ENCODE measurements around the gene MYLK. TPM values are rescaled to one million over a fixed set of nuclear protein-coding genes. Genes with fewer than 3 reads are reported as not detected.

MYLK gene
- total and polyA plus RNA-seq, 9 donors, result 50.2 to 645 (median 205) TPM

DNA sequence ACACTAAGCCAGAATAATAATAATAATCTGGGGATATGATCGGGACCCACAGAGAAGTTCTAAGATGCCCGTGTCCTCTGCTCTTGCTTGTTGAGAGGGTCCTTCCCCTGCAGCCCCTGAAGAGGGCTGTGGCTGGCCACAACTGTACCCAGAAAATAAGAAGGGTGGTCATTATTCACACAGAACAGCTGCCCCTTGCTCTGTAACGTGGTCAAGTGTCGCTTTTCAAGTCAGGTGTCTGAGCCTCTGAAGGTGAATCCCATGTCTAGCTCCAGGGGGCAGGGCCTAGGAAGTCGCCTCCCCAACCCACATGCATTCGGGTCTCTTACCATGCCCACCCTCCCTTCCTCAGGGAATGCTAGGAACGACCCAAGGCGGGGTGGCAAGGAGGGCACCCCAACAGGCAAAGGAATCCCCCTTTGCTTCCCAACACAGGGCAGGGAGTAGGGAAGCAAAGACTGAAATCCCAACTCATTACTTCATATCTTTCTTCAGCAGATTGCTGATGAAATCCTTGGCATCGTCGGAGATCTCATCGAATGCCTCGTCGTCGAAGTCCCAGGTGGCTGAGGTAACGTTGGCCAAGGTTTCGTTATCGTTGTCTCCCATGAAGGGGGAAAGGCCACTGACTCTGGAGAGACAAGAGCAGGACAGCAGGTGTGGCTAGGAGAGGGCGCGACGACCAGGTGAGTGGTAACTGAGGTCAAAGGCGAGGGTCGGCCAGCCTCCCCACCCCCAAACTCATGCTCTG lies 255.0 kb downstream of the MYLK start:
- TF ChIP-seq, protein P1, sequence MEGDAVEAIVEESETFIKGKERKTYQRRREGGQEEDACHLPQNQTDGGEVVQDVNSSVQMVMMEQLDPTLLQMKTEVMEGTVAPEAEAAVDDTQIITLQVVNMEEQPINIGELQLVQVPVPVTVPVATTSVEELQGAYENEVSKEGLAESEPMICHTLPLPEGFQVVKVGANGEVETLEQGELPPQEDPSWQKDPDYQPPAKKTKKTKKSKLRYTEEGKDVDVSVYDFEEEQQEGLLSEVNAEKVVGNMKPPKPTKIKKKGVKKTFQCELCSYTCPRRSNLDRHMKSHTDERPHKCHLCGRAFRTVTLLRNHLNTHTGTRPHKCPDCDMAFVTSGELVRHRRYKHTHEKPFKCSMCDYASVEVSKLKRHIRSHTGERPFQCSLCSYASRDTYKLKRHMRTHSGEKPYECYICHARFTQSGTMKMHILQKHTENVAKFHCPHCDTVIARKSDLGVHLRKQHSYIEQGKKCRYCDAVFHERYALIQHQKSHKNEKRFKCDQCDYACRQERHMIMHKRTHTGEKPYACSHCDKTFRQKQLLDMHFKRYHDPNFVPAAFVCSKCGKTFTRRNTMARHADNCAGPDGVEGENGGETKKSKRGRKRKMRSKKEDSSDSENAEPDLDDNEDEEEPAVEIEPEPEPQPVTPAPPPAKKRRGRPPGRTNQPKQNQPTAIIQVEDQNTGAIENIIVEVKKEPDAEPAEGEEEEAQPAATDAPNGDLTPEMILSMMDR (IDR thresholded peaks at IDR 0.05), result no peak
- TF ChIP-seq EP300 (IDR thresholded peaks at IDR 0.05), result no peak
- TF ChIP-seq POLR2A (IDR thresholded peaks at IDR 0.05), result no peak
- no peaks in the 10 kb centered on the region for H3K27me3 ChIP-seq
- no peak for DNase-seq
- no peak overlapping the region for H3K4me3 ChIP-seq
- H3K4me1 ChIP-seq (ENCODE audit: insufficient read depth), result peaks cover 5% of the 10 kb centered on the region
- no peaks in the 10 kb centered on the region for H3K36me3 ChIP-seq
- 93 to 95% (median 94%) methylated on average over 22 of the region's 22 CpGs for WGBS, 3 donors
- no peak overlapping the region for H3K27ac ChIP-seq
- intact Hi-C loops (cut with DNase I), result no loop called here
- no peaks in the 10 kb centered on the region for H3K9me3 ChIP-seq

DNA sequence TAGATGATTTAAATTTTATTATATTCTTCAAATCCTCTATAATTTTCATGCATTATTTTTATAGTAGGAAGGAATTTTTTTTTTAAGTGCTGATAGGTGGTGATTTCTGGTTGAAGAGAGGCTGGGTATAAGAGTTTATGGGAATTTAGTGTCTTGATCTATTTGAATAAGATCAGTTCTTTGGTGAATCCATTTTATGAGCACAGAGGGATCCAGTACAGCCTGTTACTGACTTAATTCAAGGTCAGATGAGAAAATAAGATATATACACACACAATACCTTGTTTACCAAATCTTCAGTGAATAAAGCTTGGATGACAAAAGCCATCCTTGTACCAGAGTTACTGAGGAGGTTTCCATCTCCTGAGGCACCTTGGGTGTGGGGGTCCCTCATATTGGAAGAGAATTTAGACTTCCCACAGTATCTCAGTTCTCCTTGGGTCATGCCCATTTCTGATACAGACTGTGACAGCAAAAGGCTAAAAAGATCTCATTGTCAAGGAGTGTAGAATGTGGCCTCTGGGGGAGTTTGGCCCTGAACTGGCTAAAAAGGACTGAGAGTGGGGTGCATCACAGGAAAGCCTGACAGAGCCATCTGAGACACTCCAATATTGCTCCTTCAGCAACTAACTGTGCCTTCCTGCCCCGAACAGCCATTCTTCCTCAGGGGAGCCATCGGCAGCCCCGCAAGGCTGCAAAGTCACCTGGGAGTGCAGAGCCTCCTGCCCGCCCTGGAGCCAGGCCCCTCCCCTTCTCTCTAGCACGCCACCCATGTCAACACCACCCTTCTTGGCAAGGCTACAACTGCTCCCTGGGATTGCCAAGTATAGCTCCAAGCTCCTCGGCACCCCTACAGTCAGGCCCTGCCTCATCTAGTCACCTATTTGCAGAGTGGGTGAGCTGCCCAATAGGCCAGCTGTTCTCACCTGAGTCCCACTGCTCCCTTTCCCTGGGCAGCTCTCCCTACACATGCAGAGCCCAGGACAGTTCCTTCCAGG lies 256.2 kb downstream of the MYLK start:
- Histone ChIP-seq H3K27ac (no peak overlapping the region), H3K4me3 (no peak overlapping the region), H3K27me3 (no peaks in the 10 kb centered on the region), H3K9me3 (no peaks in the 10 kb centered on the region), H3K4me1 (ENCODE audit: insufficient read depth) (peaks cover 2% of the 10 kb centered on the region), H3K36me3 (no peaks in the 10 kb centered on the region)
- intact Hi-C loops (cut with DNase I), result no loop called here
- peak in 1 of 5 donors; percentile 45 for DNase-seq
- WGBS, 3 donors, result 76 to 88% (median 84%) methylated on average over 6 of the region's 6 CpGs
- no peak for TF ChIP-seq EP300 (IDR thresholded peaks at IDR 0.05)
- TF ChIP-seq POLR2A (IDR thresholded peaks at IDR 0.05), result no peak
- TF ChIP-seq, protein P1 (IDR thresholded peaks at IDR 0.05), result no peak

DNA sequence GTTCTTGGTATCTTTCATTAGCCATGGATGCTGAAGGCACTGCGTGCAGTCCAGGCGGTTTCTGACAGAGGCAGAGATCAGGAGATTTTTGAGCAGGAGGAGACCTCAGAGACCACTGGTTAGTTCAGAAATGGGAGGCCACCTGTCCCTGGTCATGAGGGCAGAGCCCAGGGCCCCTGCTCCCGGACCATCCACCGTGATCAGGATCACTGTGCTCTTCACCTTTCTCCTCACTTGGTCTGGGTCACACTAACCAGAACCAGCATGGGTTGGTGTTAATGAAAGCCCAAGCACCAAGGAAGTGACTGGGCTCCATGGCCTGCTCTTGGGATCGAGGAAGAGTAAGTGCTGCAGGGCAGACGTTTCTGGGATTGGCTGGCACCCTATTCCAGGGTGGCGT lies 257.3 kb downstream of the MYLK start:
- H3K4me1 ChIP-seq (ENCODE audit: insufficient read depth), result no peaks in the 10 kb centered on the region
- H3K27ac ChIP-seq, result no peak overlapping the region
- intact Hi-C loops (cut with DNase I), result no loop called here

GRCh38 chr3:123624302-123624701 lies 259.8 kb downstream of the MYLK start:
- Histone ChIP-seq H3K4me3 (no peak overlapping the region), H3K27ac (no peak overlapping the region), H3K27me3 (no peaks in the 10 kb centered on the region), H3K4me1 (ENCODE audit: insufficient read depth) (peaks cover 8% of the 10 kb centered on the region), H3K36me3 (no peaks in the 10 kb centered on the region), H3K9me3 (no peaks in the 10 kb centered on the region)
- intact Hi-C loops (cut with DNase I), result no loop called here
- WGBS, 3 donors, result 91 to 97% (median 91%) methylated on average over 1 of the region's 1 CpG
- DNase-seq, result no peak
- TF ChIP-seq, protein P1 (IDR thresholded peaks at IDR 0.05), result no peak

More for the DNA sequence above, 257.3 kb downstream of the MYLK start:
- Histone ChIP-seq H3K27me3 (no peaks in the 10 kb centered on the region), H3K36me3 (no peaks in the 10 kb centered on the region), H3K4me3 (no peak overlapping the region), H3K9me3 (no peaks in the 10 kb centered on the region)
- DNase-seq, result no peak
- TF ChIP-seq EP300 (IDR thresholded peaks at IDR 0.05) (no peak), POLR2A (IDR thresholded peaks at IDR 0.05) (no peak)
- TF ChIP-seq, protein P1 (IDR thresholded peaks at IDR 0.05), result no peak
- 94 to 98% (median 96%) methylated on average over 7 of the region's 7 CpGs for WGBS, 3 donors
